Thyroid gland (tissue), 4 donors: ENCODE measurements around the gene IRAK3.
"Not testable (repeated sequence)": the region's sequence is repeated elsewhere in the genome, so short reads cannot be mapped to it uniquely, and the experiment has no call there.

Source experiments
- POLR2A ChIP-seq, 2 donors: fragments of 450-650 bp; IDR thresholded peaks; one replicate each; pipeline ENCODE4 v1.6.1; 2017; ENCODE audit warnings: antibody characterized with exemption in 2 of 2, mild to moderate bottlenecking in 2 of 2, moderate library complexity in 1 of 2
- TF ChIP-seq, protein P1 (sequence below), 6 experiments: fragments of 200-600 bp in 3 of 6; fragments of 450-650 bp in 3 of 6; sonication (generic) in 3 of 6; IDR thresholded peaks; one replicate each; pipeline ENCODE4 v1.5.1; 2016 to 2019; ENCODE audit warnings: antibody characterized with exemption in 6 of 6, mild to moderate bottlenecking in 2 of 6, inconsistent platforms in 1 of 6, moderate library complexity in 1 of 6

DNA sequence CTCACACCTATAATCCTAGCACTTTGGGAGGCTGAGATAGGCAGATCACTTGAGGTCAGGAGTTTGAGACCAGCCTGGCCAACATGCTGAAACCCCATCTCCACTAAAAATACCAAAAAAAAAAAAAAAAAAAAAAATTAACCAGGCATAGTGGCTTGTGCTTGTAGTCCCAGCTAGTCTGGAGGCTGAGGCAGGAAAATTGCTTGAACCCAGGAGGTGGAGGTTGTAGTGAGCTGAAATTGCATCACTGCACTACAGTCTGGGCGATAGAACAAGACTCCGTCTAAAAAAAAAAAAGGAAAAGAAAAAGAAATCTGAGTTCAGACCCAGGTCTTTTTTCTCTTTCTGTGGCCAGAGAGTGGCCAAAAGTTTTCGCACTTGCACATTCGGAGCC lies 47.3 kb downstream of the IRAK3 start:
- TF ChIP-seq, protein P1, sequence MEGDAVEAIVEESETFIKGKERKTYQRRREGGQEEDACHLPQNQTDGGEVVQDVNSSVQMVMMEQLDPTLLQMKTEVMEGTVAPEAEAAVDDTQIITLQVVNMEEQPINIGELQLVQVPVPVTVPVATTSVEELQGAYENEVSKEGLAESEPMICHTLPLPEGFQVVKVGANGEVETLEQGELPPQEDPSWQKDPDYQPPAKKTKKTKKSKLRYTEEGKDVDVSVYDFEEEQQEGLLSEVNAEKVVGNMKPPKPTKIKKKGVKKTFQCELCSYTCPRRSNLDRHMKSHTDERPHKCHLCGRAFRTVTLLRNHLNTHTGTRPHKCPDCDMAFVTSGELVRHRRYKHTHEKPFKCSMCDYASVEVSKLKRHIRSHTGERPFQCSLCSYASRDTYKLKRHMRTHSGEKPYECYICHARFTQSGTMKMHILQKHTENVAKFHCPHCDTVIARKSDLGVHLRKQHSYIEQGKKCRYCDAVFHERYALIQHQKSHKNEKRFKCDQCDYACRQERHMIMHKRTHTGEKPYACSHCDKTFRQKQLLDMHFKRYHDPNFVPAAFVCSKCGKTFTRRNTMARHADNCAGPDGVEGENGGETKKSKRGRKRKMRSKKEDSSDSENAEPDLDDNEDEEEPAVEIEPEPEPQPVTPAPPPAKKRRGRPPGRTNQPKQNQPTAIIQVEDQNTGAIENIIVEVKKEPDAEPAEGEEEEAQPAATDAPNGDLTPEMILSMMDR (IDR thresholded peaks at IDR 0.05) = not testable (repeated sequence)
- TF ChIP-seq POLR2A (IDR thresholded peaks at IDR 0.05) = not testable (repeated sequence)
